Stimulated activated CD4-positive, alpha-beta T cell treated with anti-CD3 and anti-CD28 coated beads, Interleukin-1b, Interleukin-23, amount 100 ng/mL, for 24 hours (primary cell): ENCODE results near the gene TBCE.

Experiments used
- DNase-seq, 4 experiments: peaks; one replicate each; pipeline ENCODE4 v3.0.0-alpha.2; 2020; ENCODE audit warnings: low read depth in 4 of 4, low spot score in 1 of 4

TBCE gene

DNA sequence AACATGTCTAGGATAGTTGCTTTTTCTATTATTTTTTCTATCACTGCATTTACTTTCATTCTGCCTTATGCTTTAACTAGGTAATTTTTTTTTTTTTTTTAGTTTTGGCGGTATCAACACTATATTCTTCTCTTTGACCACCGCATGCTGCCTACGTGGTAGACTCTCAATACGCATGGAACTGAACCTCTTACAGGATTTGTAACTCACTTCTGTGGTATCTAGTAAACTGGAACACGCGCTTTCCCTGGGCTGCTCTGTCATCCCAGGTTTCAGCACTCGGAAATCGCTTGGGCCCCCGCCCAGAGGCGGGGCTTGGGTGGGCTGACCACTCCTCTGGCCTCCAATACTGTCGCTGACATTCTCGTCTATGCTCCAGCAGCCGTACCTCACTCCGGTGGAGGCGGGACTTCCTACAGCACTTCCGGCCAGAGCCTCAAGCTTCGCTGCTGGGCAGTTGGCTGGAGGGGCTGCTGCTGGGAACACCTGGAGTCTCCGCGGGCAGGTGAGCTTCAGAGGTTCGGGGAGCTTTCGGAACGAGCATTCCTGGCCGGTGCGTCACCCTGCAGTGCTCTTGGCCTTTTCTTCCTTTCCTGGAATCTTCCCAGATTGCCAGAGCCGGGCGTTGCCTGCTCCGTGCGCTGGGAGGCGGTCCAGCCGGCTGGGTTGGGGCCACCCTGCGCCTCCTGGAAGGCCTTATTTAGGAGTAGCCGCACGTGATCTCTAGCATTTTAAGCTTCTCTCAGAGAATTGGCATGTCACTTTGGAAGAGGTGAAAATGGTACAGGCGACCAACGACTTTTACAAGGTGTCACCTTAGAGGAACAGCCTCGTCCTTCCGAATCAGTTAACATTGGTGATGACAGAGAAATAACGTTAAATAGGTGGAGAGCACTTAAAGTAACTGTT is at the start of gene TBCE:
TSS of gene TBCE (plus strand) at position 428 of the 909 bp plus-strand sequence. CDS start 12,623 bp downstream, outside the sequence.
- peak; percentile 66 to 91 (median 76) for DNase-seq

DNA sequence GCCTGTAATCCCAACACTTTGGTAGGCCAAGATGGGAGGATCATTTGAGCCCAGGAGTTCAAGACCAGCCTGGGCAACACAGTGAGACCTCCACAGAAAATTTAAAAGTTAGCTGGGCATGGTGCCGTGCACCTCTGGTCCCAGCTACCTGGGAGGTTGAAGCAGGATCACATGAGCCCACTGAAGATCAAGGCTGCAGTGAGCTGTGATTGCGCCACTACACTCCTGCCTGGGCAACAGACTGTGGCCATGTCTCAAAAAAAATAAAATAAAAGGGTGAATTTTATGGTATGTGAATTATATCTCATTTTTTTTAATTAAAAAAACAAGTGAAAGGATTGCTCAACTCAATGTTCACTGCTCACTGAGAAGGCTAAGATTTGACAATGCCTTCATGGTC is 48.0 kb upstream of the TBCE start:
- DNase-seq, result no peak

- no peak for DNase-seq
Observed at GRCh38 chr1:235320521-235321179, 46.6 kb upstream of the TBCE start.

DNA sequence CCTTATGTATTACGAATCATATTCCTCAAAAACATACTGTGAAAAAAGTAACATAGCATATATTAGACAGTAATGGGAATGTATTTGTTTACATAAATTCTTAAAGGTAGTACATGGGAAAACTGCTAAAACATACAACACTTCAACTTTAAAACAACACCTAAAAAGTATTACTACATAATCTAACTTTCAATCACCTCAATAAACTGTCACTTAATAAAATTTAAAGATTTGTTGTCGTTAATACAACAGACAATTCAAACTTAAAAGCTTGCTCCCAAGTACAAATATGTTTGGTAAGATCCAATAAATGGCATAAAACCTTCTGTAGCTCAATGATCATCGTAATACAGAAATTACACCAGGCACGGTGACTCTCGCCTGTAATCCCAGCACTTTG is 42.9 kb upstream of the TBCE start:
- no peak for DNase-seq

GRCh38 chr1:235325139-235325538 is 42.1 kb upstream of the TBCE start:
- DNase-seq, result no peak

DNA sequence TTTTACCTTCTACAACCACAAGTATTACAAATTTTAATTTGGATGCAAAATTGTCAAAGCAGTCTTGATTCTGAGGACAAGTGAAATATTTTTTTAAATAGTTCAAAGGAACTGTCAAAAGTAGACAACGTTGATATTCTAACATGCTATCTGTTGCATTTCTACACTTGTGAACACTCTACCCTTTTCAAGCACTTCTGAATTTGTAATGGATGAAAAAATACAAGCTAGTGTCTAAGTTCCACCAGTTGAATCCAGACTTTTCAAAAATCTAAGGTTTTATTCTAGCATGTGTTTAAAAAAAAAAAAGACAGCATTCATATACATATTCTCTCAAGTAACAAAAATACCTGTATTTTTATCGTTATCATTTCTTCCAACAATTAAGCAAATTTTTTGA is 41.4 kb upstream of the TBCE start:
- DNase-seq, result no peak

GRCh38 chr1:235326719-235327558 is 40.3 kb upstream of the TBCE start:
- DNase-seq, result peak; percentile 33 to 47 (median 36)

- peak in 2 of 4 experiments; percentile 33 to 39 for DNase-seq
Observed at GRCh38 chr1:235327559-235328270, 39.5 kb upstream of the TBCE start, which contains the start of gene ARID4B. TSS of gene ARID4B (minus strand) at chr1:235328179. CDS start at chr1:235326919, 1,260 bp downstream.

GRCh38 chr1:235328271-235329138 is 38.7 kb upstream of the TBCE start, which contains the start of gene GGPS1:
TSS of gene GGPS1 (plus strand) at chr1:235328570. CDS start at chr1:235335265, 6,695 bp downstream.
- DNase-seq, result peak; percentile 96 to 99 (median 98)

- peak in 2 of 4 experiments; percentile 9 to 13 for DNase-seq
Observed at GRCh38 chr1:235329139-235329902, 37.9 kb upstream of the TBCE start.

DNA sequence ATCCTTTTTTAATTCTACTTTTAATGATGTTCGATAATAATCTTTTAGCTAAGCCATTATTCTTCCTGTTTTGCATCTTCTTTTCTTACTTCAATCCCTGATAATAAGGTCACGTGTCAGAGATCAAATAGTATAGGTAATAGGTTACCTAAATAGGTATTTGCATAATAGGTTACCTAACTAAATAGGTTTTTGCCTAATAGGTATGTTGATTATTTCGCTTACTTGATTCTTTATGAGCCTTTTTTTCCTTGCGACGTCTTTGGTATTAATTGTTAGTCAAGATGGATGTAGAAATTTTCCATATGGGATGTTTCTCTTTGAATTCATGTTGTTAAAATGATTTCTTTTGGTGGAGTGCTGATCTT is 36.3 kb upstream of the TBCE start:
- no peak for DNase-seq

GRCh38 chr1:235331401-235331800 is 35.8 kb upstream of the TBCE start:
- DNase-seq, result no peak

DNA sequence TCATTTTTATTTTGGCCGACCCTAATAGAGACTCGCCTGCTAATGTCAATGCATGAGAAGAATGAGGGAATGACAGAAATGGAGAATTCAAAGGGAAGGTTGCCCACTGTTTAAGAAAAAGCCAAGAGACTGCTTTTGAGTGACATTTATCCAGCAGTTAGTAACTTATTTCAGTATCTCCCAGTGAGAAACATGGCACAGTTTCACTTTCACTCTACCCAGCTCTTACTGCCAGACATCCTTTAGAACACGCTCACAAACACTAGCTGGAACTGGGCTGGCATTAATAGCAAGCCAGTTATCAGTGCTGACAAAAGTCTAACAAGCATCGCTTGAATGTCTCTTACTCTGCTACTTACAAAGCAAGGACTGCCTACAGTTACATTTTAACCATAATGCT is 30.3 kb upstream of the TBCE start:
- DNase-seq, result no peak

GRCh38 chr1:235339746-235340145 is 27.5 kb upstream of the TBCE start:
- DNase-seq, result no peak

DNA sequence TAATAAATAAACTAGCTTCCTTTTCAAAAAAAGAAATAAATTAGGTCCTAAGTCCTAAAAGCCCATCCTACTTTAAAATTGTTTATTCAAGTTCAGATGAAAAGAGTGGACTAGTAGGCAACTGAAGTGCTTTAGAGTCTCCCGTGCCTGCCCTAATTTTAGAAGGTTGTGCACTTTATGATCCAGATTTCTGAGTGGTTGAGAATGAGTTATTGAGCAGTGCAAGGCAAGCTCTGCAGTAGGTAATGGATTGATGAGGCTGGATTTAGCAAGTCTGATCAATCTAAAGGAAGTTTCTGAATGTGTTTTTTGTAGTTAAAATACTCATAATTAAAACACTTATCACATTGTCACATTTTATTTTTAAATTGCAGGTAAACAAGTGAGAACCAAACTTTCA is 25.9 kb upstream of the TBCE start:
- DNase-seq, result no peak

- no peak for DNase-seq
Observed at GRCh38 chr1:235342039-235342438, 25.2 kb upstream of the TBCE start.

DNA sequence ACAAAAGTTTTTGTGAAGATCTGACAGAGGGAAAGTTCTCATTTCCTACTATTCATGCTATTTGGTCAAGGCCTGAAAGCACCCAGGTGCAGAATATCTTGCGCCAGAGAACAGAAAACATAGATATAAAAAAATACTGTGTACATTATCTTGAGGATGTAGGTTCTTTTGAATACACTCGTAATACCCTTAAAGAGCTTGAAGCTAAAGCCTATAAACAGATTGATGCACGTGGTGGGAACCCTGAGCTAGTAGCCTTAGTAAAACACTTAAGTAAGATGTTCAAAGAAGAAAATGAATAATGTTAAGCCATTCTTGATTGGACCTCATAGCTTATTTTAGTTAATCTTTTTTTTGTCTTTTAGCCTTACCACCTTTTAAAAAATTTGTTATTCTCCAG is 24.8 kb upstream of the TBCE start:
- DNase-seq, result no peak

DNA sequence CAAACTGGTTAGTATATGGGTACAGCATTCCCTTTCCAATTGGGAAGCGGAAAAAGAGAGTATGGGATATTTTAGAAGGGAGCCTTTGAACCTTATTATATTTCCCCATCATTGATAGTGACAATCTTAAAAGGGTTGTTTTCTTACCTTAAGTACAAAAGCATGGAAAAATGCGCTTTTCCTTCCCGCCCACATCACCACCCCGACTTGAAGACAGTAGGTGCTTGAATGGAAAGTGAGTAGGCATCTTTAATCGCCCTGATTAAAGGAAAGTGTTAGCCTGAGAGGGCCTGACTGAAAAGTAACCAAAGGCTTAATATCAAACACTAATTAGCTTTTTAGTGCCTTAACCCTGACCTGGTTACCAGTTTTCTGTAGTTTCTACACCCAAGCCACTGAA is 23.5 kb upstream of the TBCE start:
- no peak for DNase-seq

- DNase-seq, result no peak
Observed at GRCh38 chr1:235351441-235351840, 15.8 kb upstream of the TBCE start.
